HepG2 (cell line): ENCODE measurements around the gene MAPK7. TPM values are rescaled to one million over a fixed set of nuclear protein-coding genes. Genes with fewer than 3 reads are reported as not detected.

Source experiments
- ATAC-seq: fragments of 200-7000 bp; cut with Tn5 transposase; 3 replicates; pipeline ENCODE4 v1.9.1; 2020; ENCODE audit warnings: mild to moderate bottlenecking, moderate library complexity
- BruUV-seq: library from RNA; stranded (reverse); fragments of 400-500 nt; replicated peaks from 2 replicates; lab custom pipeline; 2021; lab: Mats Ljungman, UMichigan
- CTCF ChIA-PET: fragments of 300-600 bp; formaldehyde crosslinking; extraction: SDS; loops from one replicate; lab custom pipeline; 2021; ENCODE audit warnings: low total read pairs, inconsistent platforms, low intra/inter-chr PET ratio; lab: Yijun Ruan, JAX
- POLR2A ChIA-PET: fragments of 350-600 bp; sonication (Branson Sonifier 250); formaldehyde crosslinking; loops from one replicate; lab custom pipeline; 2020; ENCODE audit warnings: antibody characterized with exemption, inconsistent platforms; lab: Yijun Ruan, JAX
- DNase-seq: peaks from one replicate; pipeline ENCODE4 v3.0.0-alpha.2; 2015; ENCODE audit warnings: low spot score
- FAIRE-seq: peaks from 3 replicates; lab custom pipeline; 2011; peaks lifted over from hg19 to GRCh38; lab: Jason Lieb, UNC
- H2AFZ ChIP-seq: one replicate; pipeline ENCODE4 v1.6.1; 2011; ENCODE audit warnings: low read length, inconsistent platforms
- H3K27ac ChIP-seq: fragments of 300-600 bp; 3 replicates; pipeline ENCODE4 v1.8.0; 2011; ENCODE audit warnings: mixed run types, mild to moderate bottlenecking, mixed read lengths, low read length, inconsistent platforms; ENCODE audit not compliant: insufficient read depth; ENCODE audit errors: extremely low read length
- H3K27me3 ChIP-seq, 2 experiments: fragments of 200-600 bp in 1 of 2; 2 replicates in 1 of 2; 3 replicates in 1 of 2; pipeline versions ENCODE4 v1.6.0 to v1.8.0; 2011; ENCODE audit warnings: low read length in 2 of 2, mild to moderate bottlenecking in 2 of 2, moderate library complexity in 2 of 2, inconsistent platforms in 1 of 2; ENCODE audit not compliant: insufficient read depth in 2 of 2, control insufficient read depth in 1 of 2
- H3K36me3 ChIP-seq, 2 experiments: fragments of 200-600 bp in 1 of 2; replicated peaks in 1 of 2; 2 replicates in 1 of 2; 3 replicates in 1 of 2; pipeline versions ENCODE4 v1.5.1 to v1.8.0; 2011; ENCODE audit warnings: low read length in 2 of 2, inconsistent platforms in 1 of 2; ENCODE audit not compliant: insufficient read depth in 2 of 2, control insufficient read depth in 1 of 2
- H3K4me1 ChIP-seq: 2 replicates; pipeline ENCODE4 v1.5.1; 2012; ENCODE audit warnings: low read length, inconsistent platforms; ENCODE audit not compliant: insufficient read depth
- H3K4me2 ChIP-seq: 2 replicates; pipeline ENCODE4 v1.6.0; 2011; ENCODE audit warnings: low read depth, low read length, inconsistent platforms
- H3K4me3 ChIP-seq, 3 experiments: fragments of 200-600 bp in 1 of 3; sonication (generic), shearing (Covaris generic) in 1 of 3; replicated peaks in 1 of 3; 2 replicates each; pipeline ENCODE4 v1.5.1; 2011 to 2016; ENCODE audit warnings: low read length in 3 of 3, inconsistent platforms in 2 of 3, low read depth in 2 of 3, mild to moderate bottlenecking in 2 of 3, control low read depth in 1 of 3, mixed read lengths in 1 of 3; ENCODE audit not compliant: insufficient read depth in 1 of 3
- H3K79me2 ChIP-seq: one replicate; pipeline ENCODE4 v1.6.1; 2011; ENCODE audit warnings: low read length, inconsistent platforms; ENCODE audit not compliant: insufficient read depth
- H3K9ac ChIP-seq: 2 replicates; pipeline ENCODE4 v1.6.0; 2011; ENCODE audit warnings: mild to moderate bottlenecking, low read depth, low read length, inconsistent platforms; ENCODE audit not compliant: insufficient read depth
- H3K9me3 ChIP-seq: 2 replicates; pipeline ENCODE4 v1.5.1; 2012; ENCODE audit warnings: mild to moderate bottlenecking, low read length
- H4K20me1 ChIP-seq: 2 replicates; pipeline ENCODE4 v1.6.0; 2011; ENCODE audit warnings: inconsistent platforms, mild to moderate bottlenecking, low read length, moderate library complexity; ENCODE audit not compliant: insufficient read depth
- BRF2 ChIP-seq: sonication (generic); formaldehyde crosslinking; IDR thresholded peaks from 2 replicates; pipeline ENCODE4 v1.8.1; 2022; ENCODE audit warnings: mild to moderate bottlenecking, missing genetic modification reagents
- MYC ChIP-seq: sonication (generic); formaldehyde crosslinking; IDR thresholded peaks from 2 replicates; pipeline ENCODE4 v1.9.0; 2021; ENCODE audit warnings: missing genetic modification reagents, borderline replicate concordance
- PCBP2 ChIP-seq: fragments of 200-400 bp; formaldehyde crosslinking; optimal IDR thresholded peaks from 2 replicates; pipeline ENCODE3; 2018; ENCODE audit warnings: low read length, low read depth; ENCODE audit not compliant: poor library complexity, severe bottlenecking
- ZFP37 ChIP-seq: sonication (generic); formaldehyde crosslinking; IDR thresholded peaks from 2 replicates; pipeline ENCODE4 v1.4.0; 2020; ENCODE audit warnings: missing genetic modification reagents, borderline replicate concordance
- ZKSCAN1 ChIP-seq: fragments of 150-350 bp; IDR thresholded peaks from 2 replicates; pipeline ENCODE4 v1.6.1; 2014; ENCODE audit warnings: low read length
- ZMYM2 ChIP-seq: sonication (generic); formaldehyde crosslinking; IDR thresholded peaks from 2 replicates; pipeline ENCODE4 v1.8.0; 2022; ENCODE audit warnings: mild to moderate bottlenecking, missing genetic modification reagents
- ZNF138 ChIP-seq: sonication (generic); formaldehyde crosslinking; IDR thresholded peaks from 2 replicates; pipeline ENCODE4 v1.5.0; 2020; ENCODE audit warnings: mild to moderate bottlenecking, low read depth, missing genetic modification reagents
- ZNF766 ChIP-seq: sonication (generic); formaldehyde crosslinking; IDR thresholded peaks from 2 replicates; pipeline ENCODE4 v1.5.0; 2020; ENCODE audit warnings: missing genetic modification reagents, borderline replicate concordance
- WGBS: methylation state at CpG from one replicate; pipeline ENCODE4 v1.1.6; 2017; ENCODE audit warnings: low lambda C conversion rate; 5-methylcytosine and 5-hydroxymethylcytosine counted together
- in situ Hi-C: cut with HindIII; loops from 2 replicates; pipeline ENCODE4 v1.10.0; 2017; ENCODE audit warnings: low pct_unique_long_range_greater_than_20kb; ENCODE audit not compliant: extremely low pct_ligation_motif_present
- intact Hi-C: fragments of 100-400 bp; cut with micrococcal nuclease; formaldehyde crosslinking; loops from one replicate; pipeline ENCODE4 v1.10.0; 2022; ENCODE audit not compliant: unreplicated experiment
- polyA plus RNA-seq, 8 experiments: library from polyadenylated mRNA; depleted of rRNA in 3 of 8; stranded (reverse) in 7 of 8; unstranded in 1 of 8; fragments of >200 nt; fragmentation: Illumina TruSeq in 4 of 8; extraction: Trizol in 4 of 8; gene quantifications; 2 replicates each; pipeline versions ENCODE4 v1.2.1 to v1.2.3, GENCODE V29; 2011 to 2016; ENCODE audit warnings: low read depth in 4 of 8, missing spikeins in 1 of 8, mixed read lengths in 1 of 8; ENCODE audit not compliant: insufficient read depth in 1 of 8
- total RNA-seq, 5 experiments: library from RNA; depleted of rRNA; stranded (reverse); fragments of >200 nt; fragmentation: Illumina TruSeq; extraction: Trizol; gene quantifications; 2 replicates each; pipeline ENCODE4 v1.2.3, GENCODE V29; 2016; ENCODE audit warnings: low read depth in 1 of 5
- TF ChIP-seq, protein P1 (sequence below): sonication (generic); formaldehyde crosslinking; IDR thresholded peaks from 2 replicates; pipeline ENCODE4 v1.4.0; 2020; ENCODE audit warnings: missing genetic modification reagents, low read depth, mild to moderate bottlenecking, borderline replicate concordance
- TF ChIP-seq, protein P2 (sequence below): sonication (generic); formaldehyde crosslinking; IDR thresholded peaks from 2 replicates; pipeline ENCODE4 v1.4.0; 2020; ENCODE audit warnings: mild to moderate bottlenecking, missing genetic modification reagents

Gene MAPK7
- total and polyA plus RNA-seq, 2 of the 13 experiments (the other 11 are each of a cell fraction or from before 2014, with no cell fraction given), result 2.9 to 5.9 TPM

- H3K9ac ChIP-seq, result no peak overlapping the region
- peaks cover 48% of the 10 kb centered on the region for H3K4me1 ChIP-seq
- H3K9me3 ChIP-seq, result no peaks in the 10 kb centered on the region
- H3K27ac ChIP-seq, result no peak overlapping the region
- no peak for ATAC-seq
- H4K20me1 ChIP-seq, result no peaks in the 10 kb centered on the region
- TF ChIP-seq ZKSCAN1 (no peak), PCBP2 (no peak), ZNF766 (CRISPR knock-in tag) (no peak), BRF2 (CRISPR knock-in tag) (no peak), ZNF138 (no peak), ZFP37 (CRISPR knock-in tag) (no peak), ZMYM2 (no peak), MYC (CRISPR knock-in tag) (no peak)
- TF ChIP-seq, protein P1, sequence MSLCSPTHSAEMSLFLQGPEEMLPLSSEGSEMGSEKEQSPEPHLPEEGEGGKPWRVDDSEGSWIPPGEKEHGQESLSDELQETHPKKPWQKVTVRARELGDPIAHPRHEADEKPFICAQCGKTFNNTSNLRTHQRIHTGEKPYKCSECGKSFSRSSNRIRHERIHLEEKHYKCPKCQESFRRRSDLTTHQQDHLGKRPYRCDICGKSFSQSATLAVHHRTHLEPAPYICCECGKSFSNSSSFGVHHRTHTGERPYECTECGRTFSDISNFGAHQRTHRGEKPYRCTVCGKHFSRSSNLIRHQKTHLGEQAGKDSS (CRISPR knock-in tag), result no peak
- TF ChIP-seq, protein P2, sequence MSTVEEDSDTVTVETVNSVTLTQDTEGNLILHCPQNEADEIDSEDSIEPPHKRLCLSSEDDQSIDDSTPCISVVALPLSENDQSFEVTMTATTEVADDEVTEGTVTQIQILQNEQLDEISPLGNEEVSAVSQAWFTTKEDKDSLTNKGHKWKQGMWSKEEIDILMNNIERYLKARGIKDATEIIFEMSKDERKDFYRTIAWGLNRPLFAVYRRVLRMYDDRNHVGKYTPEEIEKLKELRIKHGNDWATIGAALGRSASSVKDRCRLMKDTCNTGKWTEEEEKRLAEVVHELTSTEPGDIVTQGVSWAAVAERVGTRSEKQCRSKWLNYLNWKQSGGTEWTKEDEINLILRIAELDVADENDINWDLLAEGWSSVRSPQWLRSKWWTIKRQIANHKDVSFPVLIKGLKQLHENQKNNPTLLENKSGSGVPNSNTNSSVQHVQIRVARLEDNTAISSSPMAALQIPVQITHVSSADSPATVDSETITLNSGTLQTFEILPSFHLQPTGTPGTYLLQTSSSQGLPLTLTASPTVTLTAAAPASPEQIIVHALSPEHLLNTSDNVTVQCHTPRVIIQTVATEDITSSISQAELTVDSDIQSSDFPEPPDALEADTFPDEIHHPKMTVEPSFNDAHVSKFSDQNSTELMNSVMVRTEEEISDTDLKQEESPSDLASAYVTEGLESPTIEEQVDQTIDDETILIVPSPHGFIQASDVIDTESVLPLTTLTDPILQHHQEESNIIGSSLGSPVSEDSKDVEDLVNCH (CRISPR knock-in tag), result no peak
- H3K79me2 ChIP-seq, result no peaks in the 10 kb centered on the region
- ChIA-PET POLR2A (interaction anchor here (2.7 kb wide), 1 partner anchor 7 kb away, joined by 29 read pairs; the partner anchor contains the start of gene MAPK7), CTCF (no interaction called here)
- no CpG with 5 or more reads among the region's 7 CpGs for WGBS
- no peak overlapping the region for H2AFZ ChIP-seq
- no peaks in the 10 kb centered on the region; a peak in 1 of 5 replicates for H3K36me3 ChIP-seq
- no peak overlapping the region for H3K4me3 ChIP-seq
- intact Hi-C loops, result no loop called here
- in situ Hi-C loops, result no loop called here
- no TSS peak for BruUV-seq
- no peak for FAIRE-seq
- no peak overlapping the region for H3K4me2 ChIP-seq
- no peak for DNase-seq
- no peaks in the 10 kb centered on the region for H3K27me3 ChIP-seq
Measured at GRCh38 chr17:19370493-19370960, 7.8 kb upstream of the MAPK7 start.
